Astrocyte (in vitro differentiated cells and primary cell): ENCODE measurements around the gene TPM3.

ENCODE experiments used
- CTCF ChIP-seq: IDR thresholded peaks from 2 replicates; pipeline ENCODE4 v1.5.1; 2011; ENCODE audit warnings: low read depth, mild to moderate bottlenecking, inconsistent platforms, low read length, moderate library complexity; ENCODE audit not compliant: insufficient read depth
- EZH2 ChIP-seq: IDR thresholded peaks from 2 replicates; pipeline ENCODE4 v1.6.1; 2012; ENCODE audit warnings: mild to moderate bottlenecking, low read length, inconsistent platforms; ENCODE audit not compliant: insufficient read depth

- no peak for TF ChIP-seq CTCF
- TF ChIP-seq EZH2, result no peak
These were observed 12.7 kb downstream of the TPM3 start for GRCh38 chr1:154178911-154179811.
